GM12874 (cell line): ENCODE data around the gene POR.

Source experiments
- CTCF ChIP-seq: IDR thresholded peaks from 2 replicates; pipeline ENCODE4 v1.5.1; 2011; ENCODE audit warnings: low read depth, mild to moderate bottlenecking, control low read depth, low read length, moderate library complexity; ENCODE audit not compliant: insufficient read depth

The POR gene

DNA sequence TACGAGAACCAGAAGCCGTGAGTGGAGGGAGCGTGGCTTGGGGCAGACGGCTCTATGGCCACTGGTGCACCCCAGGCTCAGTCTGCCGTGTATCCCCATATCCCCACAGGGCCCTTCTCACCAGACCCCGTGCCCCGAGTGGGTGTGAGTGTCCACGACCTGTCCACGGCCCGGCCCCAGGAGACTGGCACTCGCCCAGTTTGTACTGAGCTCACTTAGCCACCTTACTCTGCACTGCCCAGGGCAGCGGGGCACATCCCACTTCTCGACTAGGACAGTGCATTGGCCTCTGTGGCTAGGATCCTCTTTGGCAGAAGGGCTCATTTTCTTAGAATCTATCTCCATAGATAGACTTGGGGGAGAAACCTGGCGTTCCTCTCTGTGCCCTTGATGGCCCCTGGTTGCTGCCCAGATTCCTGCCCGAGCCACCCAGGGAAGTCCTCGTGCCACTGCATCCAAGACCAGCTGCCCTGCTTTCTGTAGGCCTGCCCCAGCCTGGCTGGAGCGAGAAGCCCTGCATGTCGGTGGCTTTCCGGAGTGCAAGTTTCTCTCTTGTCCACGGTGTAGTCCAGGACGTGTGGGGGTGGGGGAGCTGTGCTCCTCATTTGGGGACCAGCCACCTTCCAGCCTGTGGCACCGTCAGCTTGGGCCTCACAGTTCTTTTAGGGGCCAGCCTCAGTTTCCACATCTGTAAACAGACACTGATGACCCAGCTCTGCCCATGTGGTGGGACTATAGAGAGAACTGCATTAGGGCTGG, 67.5 kb downstream of the POR start:
- no peak for TF ChIP-seq CTCF

- TF ChIP-seq CTCF, result no peak
Measured at GRCh38 chr7:75983471-75984129, 68.6 kb downstream of the POR start.

DNA sequence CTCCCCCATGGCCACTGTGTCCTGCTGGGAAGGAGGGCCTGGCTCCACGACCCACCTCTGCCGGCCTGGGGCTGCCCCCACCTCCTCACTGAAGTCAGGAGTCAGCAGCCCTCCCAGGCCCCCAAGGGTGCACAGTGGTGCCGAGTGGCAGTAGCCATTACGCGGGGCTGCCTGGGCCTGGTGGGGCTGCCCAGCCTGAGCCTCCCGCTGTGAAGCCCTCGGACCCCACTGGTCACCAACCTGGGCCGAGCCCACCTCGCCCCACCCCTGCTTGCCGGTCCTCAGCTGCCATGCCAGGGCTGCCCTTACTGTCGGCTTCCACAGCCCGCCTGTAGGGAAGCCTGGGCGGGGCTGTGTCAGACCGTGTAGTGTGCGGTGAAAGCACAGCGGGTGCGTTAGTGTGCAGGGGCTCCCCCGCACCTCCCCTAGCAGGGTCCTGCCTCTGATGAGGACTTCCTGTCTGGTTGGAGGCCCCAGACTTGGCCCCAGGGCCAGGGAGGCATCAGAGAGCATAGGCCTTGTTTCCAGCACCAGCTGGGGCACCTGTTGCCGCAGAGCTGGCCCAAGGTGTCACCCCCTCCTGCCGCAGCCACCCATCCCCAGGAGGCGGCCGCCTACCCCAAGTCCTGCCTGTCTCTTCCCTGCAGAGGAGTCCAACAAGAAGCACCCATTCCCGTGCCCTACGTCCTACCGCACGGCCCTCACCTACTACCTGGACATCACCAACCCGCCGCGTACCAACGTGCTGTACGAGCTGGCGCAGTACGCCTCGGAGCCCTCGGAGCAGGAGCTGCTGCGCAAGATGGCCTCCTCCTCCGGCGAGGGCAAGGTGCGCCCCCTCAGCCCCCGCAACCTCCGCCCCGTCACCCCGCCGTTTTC, 69.4 kb downstream of the POR start:
- TF ChIP-seq CTCF, result no peak

GRCh38 chr7:75985009-75985517, 70.1 kb downstream of the POR start:
- TF ChIP-seq CTCF, result no peak

DNA sequence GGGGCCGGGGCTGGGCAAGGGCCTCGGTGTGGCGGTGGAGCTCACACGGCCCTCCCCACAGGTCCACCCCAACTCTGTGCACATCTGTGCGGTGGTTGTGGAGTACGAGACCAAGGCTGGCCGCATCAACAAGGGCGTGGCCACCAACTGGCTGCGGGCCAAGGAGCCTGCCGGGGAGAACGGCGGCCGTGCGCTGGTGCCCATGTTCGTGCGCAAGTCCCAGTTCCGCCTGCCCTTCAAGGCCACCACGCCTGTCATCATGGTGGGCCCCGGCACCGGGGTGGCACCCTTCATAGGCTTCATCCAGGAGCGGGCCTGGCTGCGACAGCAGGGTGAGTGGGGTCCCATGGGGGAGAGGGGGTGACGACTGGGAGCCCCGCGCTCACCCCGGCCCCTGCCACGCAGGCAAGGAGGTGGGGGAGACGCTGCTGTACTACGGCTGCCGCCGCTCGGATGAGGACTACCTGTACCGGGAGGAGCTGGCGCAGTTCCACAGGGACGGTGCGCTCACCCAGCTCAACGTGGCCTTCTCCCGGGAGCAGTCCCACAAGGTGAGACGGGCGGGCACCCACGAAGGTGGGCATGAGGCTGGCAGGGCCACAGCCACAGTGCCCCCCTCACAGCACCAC, 70.7 kb downstream of the POR start:
- TF ChIP-seq CTCF, result no peak

DNA sequence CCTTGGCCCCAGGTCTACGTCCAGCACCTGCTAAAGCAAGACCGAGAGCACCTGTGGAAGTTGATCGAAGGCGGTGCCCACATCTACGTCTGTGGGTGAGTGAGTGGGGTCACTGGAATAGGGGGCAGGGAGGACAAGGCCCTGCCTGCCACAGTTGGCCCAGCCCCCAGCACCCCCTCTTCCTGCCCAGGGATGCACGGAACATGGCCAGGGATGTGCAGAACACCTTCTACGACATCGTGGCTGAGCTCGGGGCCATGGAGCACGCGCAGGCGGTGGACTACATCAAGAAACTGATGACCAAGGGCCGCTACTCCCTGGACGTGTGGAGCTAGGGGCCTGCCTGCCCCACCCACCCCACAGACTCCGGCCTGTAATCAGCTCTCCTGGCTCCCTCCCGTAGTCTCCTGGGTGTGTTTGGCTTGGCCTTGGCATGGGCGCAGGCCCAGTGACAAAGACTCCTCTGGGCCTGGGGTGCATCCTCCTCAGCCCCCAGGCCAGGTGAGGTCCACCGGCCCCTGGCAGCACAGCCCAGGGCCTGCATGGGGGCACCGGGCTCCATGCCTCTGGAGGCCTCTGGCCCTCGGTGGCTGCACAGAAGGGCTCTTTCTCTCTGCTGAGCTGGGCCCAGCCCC, 71.3 kb downstream of the POR start:
- TF ChIP-seq CTCF, result no peak
